SK-N-SH (cell line): ENCODE measurements around the gene ARFRP1.

Experiments
- CHD2 ChIP-seq: fragments of 150-350 bp; IDR thresholded peaks from 2 replicates; pipeline ENCODE4 v1.6.1; 2018; ENCODE audit warnings: low read length; ENCODE audit not compliant: partially characterized antibody
- EP300 ChIP-seq, 2 experiments: IDR thresholded peaks; 2 replicates each; pipeline versions ENCODE4 v1.4.0 to v1.6.1; 2012; ENCODE audit warnings: borderline replicate concordance in 1 of 2, low read depth in 1 of 2, low read length in 1 of 2
- EZH2phosphoT487 ChIP-seq: fragments of 200-600 bp; sonication (generic); IDR thresholded peaks from 2 replicates; pipeline ENCODE4 v1.6.1; 2017; ENCODE audit warnings: low read depth, mixed run types, mild to moderate bottlenecking, antibody characterized with exemption, moderate library complexity, borderline replicate concordance
- IRF3 ChIP-seq: fragments of 150-350 bp; IDR thresholded peaks from 2 replicates; pipeline ENCODE4 v1.6.1; 2016; ENCODE audit warnings: mild to moderate bottlenecking, low read depth, low read length
- POLR2AphosphoS5 ChIP-seq: IDR thresholded peaks from 2 replicates; pipeline ENCODE4 v1.6.1; 2012; ENCODE audit warnings: low read depth, low read length
- RCOR1 ChIP-seq: fragments of 150-350 bp; IDR thresholded peaks from 2 replicates; pipeline ENCODE4 v1.6.1; 2017; ENCODE audit warnings: antibody characterized with exemption, low read length
- TEAD4 ChIP-seq: IDR thresholded peaks from 2 replicates; pipeline ENCODE4 v1.4.0; 2012; ENCODE audit warnings: mild to moderate bottlenecking, borderline replicate concordance; ENCODE audit not compliant: insufficient read depth
- USF2 ChIP-seq: fragments of 150-350 bp; IDR thresholded peaks from 2 replicates; pipeline ENCODE4 v1.6.1; 2017; ENCODE audit warnings: antibody characterized with exemption, low read length, low read depth, borderline replicate concordance
- TF ChIP-seq, protein P1 (sequence below): fragments of 200-600 bp; sonication (generic); IDR thresholded peaks from 2 replicates; pipeline ENCODE4 v1.6.1; 2017; ENCODE audit warnings: antibody characterized with exemption, mild to moderate bottlenecking, moderate library complexity
- TF ChIP-seq, protein P2 (sequence below): IDR thresholded peaks from 2 replicates; pipeline ENCODE4 v1.4.0; 2012; ENCODE audit warnings: low read depth, borderline replicate concordance
- TF ChIP-seq, protein P3 (sequence below): IDR thresholded peaks from 2 replicates; pipeline ENCODE4 v1.6.1; 2012; ENCODE audit warnings: mild to moderate bottlenecking, low read depth, low read length, moderate library complexity

- TF ChIP-seq POLR2AphosphoS5 (no peak), CHD2 (no peak), RCOR1 (no peak), EZH2phosphoT487 (no peak), TEAD4 (no peak), EP300 (IDR thresholded peaks at IDR 0.05; ENCODE audit: borderline replicate concordance in 1 of 2, low read depth in 1 of 2, low read length in 1 of 2) (no peak), IRF3 (no peak), USF2 (no peak)
- TF ChIP-seq, protein P1, sequence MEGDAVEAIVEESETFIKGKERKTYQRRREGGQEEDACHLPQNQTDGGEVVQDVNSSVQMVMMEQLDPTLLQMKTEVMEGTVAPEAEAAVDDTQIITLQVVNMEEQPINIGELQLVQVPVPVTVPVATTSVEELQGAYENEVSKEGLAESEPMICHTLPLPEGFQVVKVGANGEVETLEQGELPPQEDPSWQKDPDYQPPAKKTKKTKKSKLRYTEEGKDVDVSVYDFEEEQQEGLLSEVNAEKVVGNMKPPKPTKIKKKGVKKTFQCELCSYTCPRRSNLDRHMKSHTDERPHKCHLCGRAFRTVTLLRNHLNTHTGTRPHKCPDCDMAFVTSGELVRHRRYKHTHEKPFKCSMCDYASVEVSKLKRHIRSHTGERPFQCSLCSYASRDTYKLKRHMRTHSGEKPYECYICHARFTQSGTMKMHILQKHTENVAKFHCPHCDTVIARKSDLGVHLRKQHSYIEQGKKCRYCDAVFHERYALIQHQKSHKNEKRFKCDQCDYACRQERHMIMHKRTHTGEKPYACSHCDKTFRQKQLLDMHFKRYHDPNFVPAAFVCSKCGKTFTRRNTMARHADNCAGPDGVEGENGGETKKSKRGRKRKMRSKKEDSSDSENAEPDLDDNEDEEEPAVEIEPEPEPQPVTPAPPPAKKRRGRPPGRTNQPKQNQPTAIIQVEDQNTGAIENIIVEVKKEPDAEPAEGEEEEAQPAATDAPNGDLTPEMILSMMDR = no peak
- TF ChIP-seq, protein P2, sequence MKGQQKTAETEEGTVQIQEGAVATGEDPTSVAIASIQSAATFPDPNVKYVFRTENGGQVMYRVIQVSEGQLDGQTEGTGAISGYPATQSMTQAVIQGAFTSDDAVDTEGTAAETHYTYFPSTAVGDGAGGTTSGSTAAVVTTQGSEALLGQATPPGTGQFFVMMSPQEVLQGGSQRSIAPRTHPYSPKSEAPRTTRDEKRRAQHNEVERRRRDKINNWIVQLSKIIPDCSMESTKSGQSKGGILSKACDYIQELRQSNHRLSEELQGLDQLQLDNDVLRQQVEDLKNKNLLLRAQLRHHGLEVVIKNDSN = no peak
- TF ChIP-seq, protein P3, sequence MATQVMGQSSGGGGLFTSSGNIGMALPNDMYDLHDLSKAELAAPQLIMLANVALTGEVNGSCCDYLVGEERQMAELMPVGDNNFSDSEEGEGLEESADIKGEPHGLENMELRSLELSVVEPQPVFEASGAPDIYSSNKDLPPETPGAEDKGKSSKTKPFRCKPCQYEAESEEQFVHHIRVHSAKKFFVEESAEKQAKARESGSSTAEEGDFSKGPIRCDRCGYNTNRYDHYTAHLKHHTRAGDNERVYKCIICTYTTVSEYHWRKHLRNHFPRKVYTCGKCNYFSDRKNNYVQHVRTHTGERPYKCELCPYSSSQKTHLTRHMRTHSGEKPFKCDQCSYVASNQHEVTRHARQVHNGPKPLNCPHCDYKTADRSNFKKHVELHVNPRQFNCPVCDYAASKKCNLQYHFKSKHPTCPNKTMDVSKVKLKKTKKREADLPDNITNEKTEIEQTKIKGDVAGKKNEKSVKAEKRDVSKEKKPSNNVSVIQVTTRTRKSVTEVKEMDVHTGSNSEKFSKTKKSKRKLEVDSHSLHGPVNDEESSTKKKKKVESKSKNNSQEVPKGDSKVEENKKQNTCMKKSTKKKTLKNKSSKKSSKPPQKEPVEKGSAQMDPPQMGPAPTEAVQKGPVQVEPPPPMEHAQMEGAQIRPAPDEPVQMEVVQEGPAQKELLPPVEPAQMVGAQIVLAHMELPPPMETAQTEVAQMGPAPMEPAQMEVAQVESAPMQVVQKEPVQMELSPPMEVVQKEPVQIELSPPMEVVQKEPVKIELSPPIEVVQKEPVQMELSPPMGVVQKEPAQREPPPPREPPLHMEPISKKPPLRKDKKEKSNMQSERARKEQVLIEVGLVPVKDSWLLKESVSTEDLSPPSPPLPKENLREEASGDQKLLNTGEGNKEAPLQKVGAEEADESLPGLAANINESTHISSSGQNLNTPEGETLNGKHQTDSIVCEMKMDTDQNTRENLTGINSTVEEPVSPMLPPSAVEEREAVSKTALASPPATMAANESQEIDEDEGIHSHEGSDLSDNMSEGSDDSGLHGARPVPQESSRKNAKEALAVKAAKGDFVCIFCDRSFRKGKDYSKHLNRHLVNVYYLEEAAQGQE = no peak
These were observed 12.1 kb downstream of the ARFRP1 start for GRCh38 chr20:63695424-63696305.
